Bronchial epithelial cell (primary cell): ENCODE data around the gene SNX17. TPM values are rescaled to one million over a fixed set of nuclear protein-coding genes. Genes with fewer than 3 reads are reported as not detected.
A peak's percentile ranks its signal among the peaks of the same experiment; 100 is the strongest.
"Not testable (repeated sequence)": the region's sequence is repeated elsewhere in the genome, so short reads cannot be mapped to it uniquely, and the experiment has no call there.

Experiments
- DNase-seq: peaks from one replicate; pipeline ENCODE4 v3.0.0-alpha.2; 2010; ENCODE audit warnings: low read depth
- FAIRE-seq: peaks from 2 replicates; lab custom pipeline; 2011; peaks lifted over from hg19 to GRCh38; lab: Jason Lieb, UNC
- H3K27me3 ChIP-seq: 2 replicates; pipeline ENCODE4 v1.5.1; 2011; ENCODE audit warnings: low read length; ENCODE audit not compliant: control insufficient read depth, insufficient read depth
- H3K36me3 ChIP-seq: 2 replicates; pipeline ENCODE4 v1.5.1; 2011; ENCODE audit warnings: low read length; ENCODE audit not compliant: control insufficient read depth, insufficient read depth
- H3K4me3 ChIP-seq: 2 replicates; pipeline ENCODE4 v1.5.1; 2011; ENCODE audit warnings: mild to moderate bottlenecking, low read depth, low read length, control low read depth
- total RNA-seq: library from RNA; depleted of rRNA; stranded (reverse); fragments of >200 nt; gene quantifications from 2 replicates; pipeline ENCODE4 v1.2.1, GENCODE V29; 2014
- TF ChIP-seq, protein P1 (sequence below): IDR thresholded peaks from 2 replicates; pipeline ENCODE4 v1.5.1; 2011; ENCODE audit warnings: mild to moderate bottlenecking, moderate library complexity, low read length, control low read depth, inconsistent platforms; ENCODE audit not compliant: insufficient read depth, severe bottlenecking

SNX17 gene
- total RNA-seq, 1 donor from 2014 or later: 102 TPM

DNA sequence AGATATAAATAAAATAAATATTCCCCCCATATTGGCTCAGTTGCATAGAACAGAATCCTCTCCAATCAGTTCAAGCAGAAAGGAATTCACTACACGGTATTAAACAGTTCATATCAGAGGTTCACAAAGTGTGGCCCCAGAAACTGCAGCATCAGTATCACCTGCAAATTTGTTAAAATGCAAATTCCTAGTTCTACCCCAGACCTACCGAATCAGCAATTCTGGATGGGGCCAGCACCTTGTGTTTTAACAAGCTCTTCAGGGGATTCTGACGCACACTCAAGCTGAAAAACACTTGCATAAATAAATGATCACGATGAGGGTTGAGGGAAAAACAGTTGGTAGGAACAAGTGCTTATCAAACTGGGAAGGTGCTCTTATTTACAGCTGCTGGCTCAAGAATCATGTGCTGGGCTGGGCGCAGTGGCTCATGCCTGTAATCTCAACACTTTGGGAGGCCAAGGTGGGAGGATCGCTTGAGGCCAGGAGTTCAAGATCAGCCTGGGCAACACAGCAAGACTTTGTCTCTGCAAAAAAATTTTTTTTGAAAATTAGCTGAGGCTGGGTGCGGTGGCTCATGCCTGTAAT lies 20.2 kb upstream of the SNX17 start:
- DNase-seq (no peak), FAIRE-seq (no peak)
- TF ChIP-seq, protein P1, sequence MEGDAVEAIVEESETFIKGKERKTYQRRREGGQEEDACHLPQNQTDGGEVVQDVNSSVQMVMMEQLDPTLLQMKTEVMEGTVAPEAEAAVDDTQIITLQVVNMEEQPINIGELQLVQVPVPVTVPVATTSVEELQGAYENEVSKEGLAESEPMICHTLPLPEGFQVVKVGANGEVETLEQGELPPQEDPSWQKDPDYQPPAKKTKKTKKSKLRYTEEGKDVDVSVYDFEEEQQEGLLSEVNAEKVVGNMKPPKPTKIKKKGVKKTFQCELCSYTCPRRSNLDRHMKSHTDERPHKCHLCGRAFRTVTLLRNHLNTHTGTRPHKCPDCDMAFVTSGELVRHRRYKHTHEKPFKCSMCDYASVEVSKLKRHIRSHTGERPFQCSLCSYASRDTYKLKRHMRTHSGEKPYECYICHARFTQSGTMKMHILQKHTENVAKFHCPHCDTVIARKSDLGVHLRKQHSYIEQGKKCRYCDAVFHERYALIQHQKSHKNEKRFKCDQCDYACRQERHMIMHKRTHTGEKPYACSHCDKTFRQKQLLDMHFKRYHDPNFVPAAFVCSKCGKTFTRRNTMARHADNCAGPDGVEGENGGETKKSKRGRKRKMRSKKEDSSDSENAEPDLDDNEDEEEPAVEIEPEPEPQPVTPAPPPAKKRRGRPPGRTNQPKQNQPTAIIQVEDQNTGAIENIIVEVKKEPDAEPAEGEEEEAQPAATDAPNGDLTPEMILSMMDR: no peak
- no peak overlapping the region for H3K4me3 ChIP-seq
- no peaks in the 10 kb centered on the region for H3K27me3 ChIP-seq
- H3K36me3 ChIP-seq: no peaks in the 10 kb centered on the region

- Histone ChIP-seq H3K36me3 (no peaks in the 10 kb centered on the region), H3K27me3 (no peaks in the 10 kb centered on the region), H3K4me3 (no peak overlapping the region)
- DNase-seq: no peak
- no peak for FAIRE-seq
- TF ChIP-seq, protein P1: no peak
These were observed 18.4 kb upstream of the SNX17 start for GRCh38 chr2:27351802-27352598.

GRCh38 chr2:27353386-27353761 lies 17.0 kb upstream of the SNX17 start:
- not testable (repeated sequence) for H3K36me3 ChIP-seq, H3K4me3 ChIP-seq, FAIRE-seq, DNase-seq, H3K27me3 ChIP-seq

DNA sequence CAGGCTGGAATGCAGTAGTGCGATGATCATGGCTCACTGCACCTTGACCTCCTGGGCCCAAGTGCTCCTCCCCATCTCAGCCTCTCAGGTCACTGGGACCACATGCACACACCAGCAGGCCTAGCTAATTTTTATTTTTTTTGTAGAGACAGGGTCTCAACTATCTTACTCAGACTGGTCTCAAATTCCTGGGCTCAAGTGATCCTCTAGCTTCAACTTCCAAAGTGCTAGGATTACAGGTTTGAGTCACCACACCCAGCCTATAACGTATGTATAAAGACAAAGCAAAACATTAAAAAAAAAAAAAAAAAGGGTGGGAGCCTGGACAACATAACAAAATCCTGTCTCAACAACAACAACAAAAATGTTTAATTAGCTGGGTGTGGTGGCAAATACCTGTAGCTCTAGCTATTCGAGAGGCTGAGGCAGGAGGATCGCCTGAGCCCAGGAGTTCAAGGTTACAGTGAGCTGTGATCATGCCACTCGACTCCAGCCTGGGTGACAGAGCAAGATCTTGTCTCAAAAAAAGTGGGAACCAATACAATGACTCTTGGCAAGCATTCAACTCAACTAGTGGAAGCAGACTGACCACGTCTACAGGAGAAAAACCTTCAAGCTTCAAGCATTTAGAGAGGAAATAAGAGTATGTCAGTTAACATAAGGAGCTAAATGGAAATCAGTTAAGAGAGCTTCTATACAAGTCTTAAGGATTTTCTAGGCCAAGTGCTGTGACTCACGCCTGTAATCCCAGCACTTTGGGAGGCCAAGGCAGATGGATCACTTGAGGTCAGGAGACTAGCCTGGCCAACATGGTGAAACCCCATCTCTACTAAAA lies 16.4 kb upstream of the SNX17 start:
- no peak overlapping the region for H3K4me3 ChIP-seq
- no peaks in the 10 kb centered on the region for H3K36me3 ChIP-seq
- TF ChIP-seq, protein P1: no peak
- DNase-seq (peak; percentile 23), FAIRE-seq (no peak)
- no peaks in the 10 kb centered on the region for H3K27me3 ChIP-seq

GRCh38 chr2:27354597-27354927 lies 15.9 kb upstream of the SNX17 start:
- no peak for DNase-seq
- TF ChIP-seq, protein P1: no peak
- Histone ChIP-seq H3K36me3 (no peaks in the 10 kb centered on the region), H3K4me3 (no peak overlapping the region), H3K27me3 (no peaks in the 10 kb centered on the region)
- FAIRE-seq: no peak

- no peak for FAIRE-seq
These were observed 14.4 kb upstream of the SNX17 start for GRCh38 chr2:27356056-27356381.

More at GRCh38 chr2:27356056-27356381, 14.4 kb upstream of the SNX17 start:
- TF ChIP-seq, protein P1: no peak
- H3K27me3 ChIP-seq: no peaks in the 10 kb centered on the region
- peak overlapping the region; percentile 94 for H3K4me3 ChIP-seq
- H3K36me3 ChIP-seq: no peaks in the 10 kb centered on the region
- DNase-seq: peak; percentile 40
